HG02840 (cell line): ENCODE measurements around the gene SAMD11.

ENCODE experiments used
- ATAC-seq: cut with Tn5 transposase; IDR thresholded peaks from one replicate; pipeline ENCODE4 v1.9.1; 2021; ENCODE audit warnings: mild to moderate bottlenecking, moderate library complexity, moderate number of reproducible peaks; ENCODE audit not compliant: unreplicated experiment, low FRiP score

The SAMD11 gene

GRCh38 chr1:904310-904950, 19.3 kb upstream of the SAMD11 start:
- peak; percentile 61 for ATAC-seq

GRCh38 chr1:905071-905749, 18.5 kb upstream of the SAMD11 start:
- ATAC-seq, result no peak

- ATAC-seq, result no peak
These were observed 17.7 kb upstream of the SAMD11 start for GRCh38 chr1:905811-906599.

- no peak for ATAC-seq
These were observed 16.9 kb upstream of the SAMD11 start for GRCh38 chr1:906600-907420.

- ATAC-seq, result no peak
These were observed 15.9 kb upstream of the SAMD11 start for GRCh38 chr1:907611-908451.

- no peak for ATAC-seq
These were observed 15.1 kb upstream of the SAMD11 start for GRCh38 chr1:908661-909060.

GRCh38 chr1:909861-910310, 13.8 kb upstream of the SAMD11 start:
- ATAC-seq, result no peak

GRCh38 chr1:910311-910880, 13.3 kb upstream of the SAMD11 start:
- no peak for ATAC-seq

GRCh38 chr1:910881-911721, 12.6 kb upstream of the SAMD11 start:
- ATAC-seq, result no peak

GRCh38 chr1:911875-912739, 11.6 kb upstream of the SAMD11 start:
- ATAC-seq, result no peak

- no peak for ATAC-seq
These were observed 10.9 kb upstream of the SAMD11 start for GRCh38 chr1:912740-913301.

GRCh38 chr1:913491-914130, 10.1 kb upstream of the SAMD11 start:
- ATAC-seq, result no peak

- no peak for ATAC-seq
These were observed 9.4 kb upstream of the SAMD11 start for GRCh38 chr1:914131-914890.

- ATAC-seq, result no peak
These were observed 8.8 kb upstream of the SAMD11 start for GRCh38 chr1:914891-915280.

GRCh38 chr1:915295-916172, 8.2 kb upstream of the SAMD11 start:
- no peak for ATAC-seq
